ENCODE measurements around the gene PRELP. TPM values are rescaled to one million over a fixed set of nuclear protein-coding genes. Genes with fewer than 3 reads are reported as not detected.

PRELP gene
- total RNA-seq, result not detected

DNA sequence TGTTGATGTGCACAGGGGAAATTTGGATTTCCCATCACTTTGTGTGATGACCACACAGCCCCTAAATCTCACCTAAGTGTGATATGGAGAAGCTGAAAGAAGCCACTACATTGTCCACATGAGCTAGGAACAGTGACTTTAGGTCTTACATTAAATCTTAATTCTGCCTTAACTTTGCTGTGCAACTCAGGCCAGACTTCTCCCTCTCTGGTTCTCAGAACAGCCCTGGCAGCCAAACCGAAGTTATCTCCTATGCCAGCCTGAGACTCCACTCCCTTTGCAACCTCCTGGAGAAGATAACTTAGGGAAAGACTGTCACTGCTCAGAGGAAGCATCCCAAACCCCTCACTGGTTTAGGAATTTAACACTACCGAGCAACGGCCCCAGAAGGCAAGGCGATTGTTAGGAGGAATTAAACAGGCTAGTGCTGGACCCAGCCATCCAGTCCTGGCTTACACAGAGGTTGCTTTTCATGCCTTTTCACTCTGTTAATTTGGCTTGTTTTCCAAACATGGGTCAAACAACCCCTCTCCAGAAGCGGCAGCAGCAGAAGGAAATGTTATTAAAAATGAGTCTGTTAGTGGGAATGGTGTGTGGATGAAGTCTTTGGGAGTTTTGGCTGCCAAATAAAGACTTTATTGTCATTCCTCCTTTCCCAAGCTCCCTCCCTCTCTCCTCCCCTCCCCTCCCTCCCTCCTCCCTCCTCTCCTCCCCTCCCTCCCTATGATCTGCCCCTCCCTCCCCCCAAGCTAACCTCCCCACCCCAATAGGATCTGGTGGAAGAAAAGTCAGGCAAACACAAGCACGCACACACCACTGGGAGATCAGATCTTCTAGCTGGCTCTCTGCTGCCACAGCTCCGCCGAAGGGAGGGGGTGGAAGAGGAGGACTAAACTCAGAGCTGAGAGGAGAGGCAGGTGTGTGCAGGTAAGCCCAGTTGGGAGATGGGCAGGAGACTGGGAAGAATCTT lies at the start of gene PRELP:
PRELP (plus strand) TSS at position 795 of the 970 bp plus-strand sequence. CDS start 7,379 bp downstream, outside the sequence.
- no peaks in the 10 kb centered on the region for H3K4me1 Mint-ChIP-seq
- H3K9me3 Mint-ChIP-seq, result no peaks in the 10 kb centered on the region
- peaks cover 20% of the 10 kb centered on the region for H3K27me3 Mint-ChIP-seq
- no peak within 1 kb of the TSS for H3K27ac Mint-ChIP-seq
- ATAC-seq (replicated peaks), result no peak
- H3K4me3 Mint-ChIP-seq, result no peak within 1 kb of the TSS
- no peaks in the 10 kb centered on the region for H3K36me3 Mint-ChIP-seq (ENCODE audit: low read depth)

DNA sequence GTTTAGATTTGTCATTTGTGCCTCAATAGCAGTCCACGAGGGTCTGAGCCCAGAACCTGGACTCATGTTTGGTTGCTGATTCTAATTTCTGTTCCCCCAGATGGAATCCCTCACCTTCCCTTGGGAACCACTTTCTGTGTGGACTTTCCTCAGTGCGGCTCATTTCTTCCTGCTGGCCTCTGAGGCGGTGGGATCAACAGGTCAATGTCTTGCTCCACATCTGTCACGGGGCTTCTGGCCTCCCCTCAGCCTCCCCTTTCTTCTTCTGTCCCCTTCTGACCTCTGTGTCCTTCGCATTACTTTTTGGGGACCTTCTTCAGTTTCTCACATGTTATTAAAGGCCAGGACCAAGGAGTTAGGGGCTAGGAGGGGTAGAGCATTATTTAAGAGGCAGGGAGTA lies 49.2 kb upstream of the PRELP start:
- no peak for ATAC-seq (replicated peaks)
- Mint-ChIP-seq H3K4me1 (no peaks in the 10 kb centered on the region), H3K36me3 (ENCODE audit: low read depth) (no peaks in the 10 kb centered on the region), H3K4me3 (no peak overlapping the region), H3K27me3 (peaks cover 48% of the 10 kb centered on the region), H3K9me3 (no peaks in the 10 kb centered on the region), H3K27ac (no peak overlapping the region)

DNA sequence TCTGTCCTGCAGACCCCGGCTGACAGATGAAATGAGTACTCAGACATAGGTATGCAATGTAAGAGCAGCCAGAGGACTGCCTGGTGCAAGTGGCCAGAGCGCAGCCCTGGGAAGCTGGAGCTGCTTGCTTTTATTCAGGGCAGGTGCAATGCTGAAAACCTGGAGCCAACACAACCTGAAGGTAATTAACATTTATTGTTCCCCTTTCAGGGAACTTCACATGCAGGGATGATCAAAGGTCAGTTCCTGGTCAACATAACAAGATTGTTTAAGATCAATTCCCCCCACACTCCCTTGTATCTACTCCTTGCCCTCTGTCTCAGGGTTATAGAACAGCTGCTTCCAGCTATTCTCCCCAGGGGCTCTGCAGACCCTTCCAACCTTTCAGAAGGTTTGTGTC lies 48.7 kb upstream of the PRELP start:
- no peak for ATAC-seq (replicated peaks)
- Mint-ChIP-seq H3K27ac (no peak overlapping the region), H3K27me3 (peaks cover 46% of the 10 kb centered on the region), H3K4me3 (no peak overlapping the region), H3K4me1 (no peaks in the 10 kb centered on the region), H3K36me3 (ENCODE audit: low read depth) (no peaks in the 10 kb centered on the region), H3K9me3 (no peaks in the 10 kb centered on the region)

DNA sequence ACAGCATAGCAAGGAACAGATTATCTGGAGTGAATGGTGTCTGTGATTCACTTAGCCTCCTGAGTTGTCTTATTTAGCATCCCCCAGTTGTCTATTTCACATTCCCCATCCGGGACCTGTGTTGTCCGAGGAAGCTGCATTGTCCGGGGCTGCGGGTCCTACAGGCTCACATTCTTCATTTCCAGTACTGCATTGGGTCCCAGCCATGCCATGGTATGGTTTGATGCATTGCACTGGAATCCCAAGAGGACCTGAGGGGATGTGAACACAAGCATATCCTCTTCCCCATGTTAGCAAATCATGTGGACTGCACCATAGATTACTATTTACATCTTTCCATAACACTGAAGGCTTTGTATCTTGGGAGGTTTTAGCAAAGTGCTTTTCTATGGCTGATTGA lies 48.2 kb upstream of the PRELP start:
- H3K4me1 Mint-ChIP-seq, result no peaks in the 10 kb centered on the region

DNA sequence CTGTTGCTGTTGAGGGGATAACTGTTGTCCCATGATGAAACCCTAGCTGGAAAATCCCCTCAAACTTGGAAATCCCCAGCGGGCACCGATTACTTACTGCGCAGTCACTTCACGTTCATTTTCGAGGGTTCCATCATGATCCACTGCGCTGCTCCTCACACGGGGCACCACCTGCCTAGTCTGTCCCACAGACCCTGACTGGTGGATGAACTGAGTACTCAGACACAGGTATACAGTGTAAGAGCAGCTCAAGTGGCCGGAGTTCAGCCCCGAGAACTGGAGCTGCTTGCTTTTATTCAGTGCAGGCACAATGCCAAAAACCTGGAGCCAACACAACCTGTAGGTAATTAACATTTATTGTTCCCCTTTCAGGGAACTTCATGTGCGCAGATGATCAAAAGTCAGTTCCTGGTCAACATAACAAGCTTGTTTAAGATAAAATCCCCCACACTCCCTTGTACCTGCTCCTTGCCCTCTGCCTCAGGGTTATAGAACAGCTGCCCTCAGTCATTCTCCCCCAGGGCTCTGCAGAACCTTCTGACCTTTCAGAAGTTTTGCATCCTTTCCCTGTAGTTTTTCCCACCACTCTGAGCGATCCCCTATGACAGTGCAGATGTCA lies 46.5 kb upstream of the PRELP start:
- Mint-ChIP-seq H3K9me3 (no peaks in the 10 kb centered on the region), H3K36me3 (ENCODE audit: low read depth) (no peaks in the 10 kb centered on the region), H3K27ac (no peak overlapping the region), H3K4me3 (no peak overlapping the region), H3K4me1 (no peaks in the 10 kb centered on the region), H3K27me3 (peaks cover 45% of the 10 kb centered on the region)
- no peak for ATAC-seq (replicated peaks)

More for the DNA sequence above, 48.2 kb upstream of the PRELP start:
- Mint-ChIP-seq H3K27me3 (peaks cover 44% of the 10 kb centered on the region), H3K4me3 (no peak overlapping the region), H3K27ac (no peak overlapping the region), H3K9me3 (no peaks in the 10 kb centered on the region), H3K36me3 (ENCODE audit: low read depth) (no peaks in the 10 kb centered on the region)
- ATAC-seq (replicated peaks), result no peak

DNA sequence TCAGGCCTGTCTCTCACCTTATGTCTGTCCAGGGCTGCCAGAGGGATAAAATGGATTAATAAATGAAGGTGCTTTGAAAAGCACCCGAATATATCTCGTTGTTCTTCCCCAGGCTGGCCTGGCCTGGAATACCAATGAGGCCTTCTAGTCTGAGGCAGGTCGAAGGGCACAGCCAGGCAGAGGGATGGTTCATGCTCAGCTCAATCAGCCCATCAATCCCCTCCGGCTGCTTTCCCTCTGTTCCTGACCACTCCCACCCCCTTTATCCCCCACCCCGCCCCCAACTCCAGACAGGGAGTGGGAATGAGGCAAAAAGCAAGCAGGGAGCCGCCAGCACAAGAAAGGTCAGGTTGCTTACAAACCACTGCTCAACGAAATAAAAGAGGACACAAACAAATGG lies 40.0 kb upstream of the PRELP start:
- no peaks in the 10 kb centered on the region for H3K36me3 Mint-ChIP-seq (ENCODE audit: low read depth)
- no peaks in the 10 kb centered on the region for H3K4me1 Mint-ChIP-seq
- peaks cover 22% of the 10 kb centered on the region for H3K27me3 Mint-ChIP-seq
- H3K4me3 Mint-ChIP-seq, result no peak overlapping the region
- no peak overlapping the region for H3K27ac Mint-ChIP-seq
- ATAC-seq (replicated peaks), result no peak
- no peaks in the 10 kb centered on the region for H3K9me3 Mint-ChIP-seq

DNA sequence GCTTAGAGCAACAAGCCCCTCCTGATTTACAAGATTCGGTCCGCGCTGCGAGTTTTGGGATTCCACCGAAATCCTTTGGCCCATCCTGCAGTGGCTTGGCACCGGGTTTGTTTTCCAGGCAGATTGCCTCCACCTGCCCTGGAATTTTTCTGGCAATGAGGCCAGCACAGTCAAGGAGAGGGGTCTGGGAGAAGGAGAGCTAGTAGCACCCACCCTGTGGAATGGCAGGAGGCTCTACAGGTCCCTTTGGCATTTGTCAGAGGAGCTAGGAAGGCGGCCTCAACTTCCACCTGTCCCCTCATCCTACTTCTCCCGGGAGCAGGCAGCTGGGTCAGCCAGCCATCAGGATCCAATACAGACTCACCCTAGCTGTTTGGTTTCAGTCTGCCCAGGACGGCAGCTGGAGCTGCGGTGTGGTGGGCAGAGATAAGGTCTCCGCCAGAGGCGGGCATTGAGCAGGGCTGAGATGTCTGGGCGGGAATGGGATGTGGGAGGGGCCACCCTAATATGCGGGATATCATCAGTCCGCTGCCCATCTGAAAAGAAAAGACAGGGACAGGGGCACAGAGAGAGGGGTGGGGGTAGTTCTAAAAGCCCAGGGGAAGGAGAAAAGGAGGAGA lies 37.8 kb upstream of the PRELP start:
- no peaks in the 10 kb centered on the region for H3K4me1 Mint-ChIP-seq
- H3K36me3 Mint-ChIP-seq (ENCODE audit: low read depth), result no peaks in the 10 kb centered on the region
- H3K9me3 Mint-ChIP-seq, result no peaks in the 10 kb centered on the region
- no peak overlapping the region for H3K4me3 Mint-ChIP-seq
- ATAC-seq (replicated peaks), result no peak
- no peak overlapping the region for H3K27ac Mint-ChIP-seq
- H3K27me3 Mint-ChIP-seq, result peaks cover 22% of the 10 kb centered on the region

DNA sequence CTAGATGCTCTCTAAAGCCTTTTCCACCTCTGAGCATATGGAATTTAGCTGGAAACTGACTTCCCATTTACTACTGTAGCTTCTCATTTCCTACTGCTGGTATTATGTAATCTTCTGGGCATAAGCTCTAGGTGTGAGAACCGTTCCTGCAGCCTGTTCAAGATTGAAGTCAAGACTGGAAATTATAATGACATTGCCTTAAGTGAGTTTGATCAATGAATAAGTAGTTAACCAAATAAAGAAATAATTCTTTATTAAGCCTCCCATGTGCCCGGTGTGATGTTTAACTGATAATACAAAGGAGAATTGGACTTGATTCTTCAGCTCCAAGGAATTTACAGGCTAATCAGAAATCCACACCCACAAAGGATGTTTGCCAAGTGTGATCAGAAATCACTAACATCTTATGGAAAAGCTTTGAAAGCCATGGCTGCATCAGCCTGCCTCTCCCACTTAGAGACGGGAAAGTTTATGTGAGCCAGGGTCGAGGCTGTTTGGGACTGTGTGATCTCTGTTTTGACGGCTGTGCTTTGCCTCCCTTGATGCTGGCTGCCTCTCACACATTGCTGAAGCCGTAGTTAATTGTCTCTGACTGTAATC lies 36.4 kb upstream of the PRELP start:
- ATAC-seq (replicated peaks), result no peak
- no peak overlapping the region for H3K27ac Mint-ChIP-seq
- H3K36me3 Mint-ChIP-seq (ENCODE audit: low read depth), result no peaks in the 10 kb centered on the region
- H3K4me3 Mint-ChIP-seq, result no peak overlapping the region
- no peaks in the 10 kb centered on the region for H3K9me3 Mint-ChIP-seq
- H3K4me1 Mint-ChIP-seq, result no peaks in the 10 kb centered on the region
- H3K27me3 Mint-ChIP-seq, result peaks cover 14% of the 10 kb centered on the region

DNA sequence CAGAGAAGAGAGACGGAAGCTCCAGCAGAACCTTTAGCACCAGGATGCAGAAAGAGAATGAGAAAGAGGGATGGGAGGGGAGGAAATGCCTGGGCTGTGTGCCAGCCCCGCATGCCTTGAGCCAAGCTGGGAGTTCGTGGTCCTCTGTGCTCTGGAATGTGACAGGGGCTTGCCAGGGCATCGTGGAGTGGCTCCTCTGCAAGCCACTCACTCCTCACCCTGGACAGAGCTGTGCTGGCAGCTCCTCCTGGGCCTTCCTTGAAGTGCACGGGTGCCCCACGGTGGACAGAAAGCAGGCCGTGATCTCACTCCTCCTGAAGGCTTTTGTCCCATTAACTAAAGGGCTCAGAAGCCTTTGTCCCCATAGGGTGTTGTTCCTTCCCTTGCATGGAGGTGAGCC lies 34.8 kb upstream of the PRELP start:
- Mint-ChIP-seq H3K27ac (no peak overlapping the region), H3K4me3 (no peak overlapping the region), H3K9me3 (peaks cover 5% of the 10 kb centered on the region), H3K36me3 (ENCODE audit: low read depth) (no peaks in the 10 kb centered on the region), H3K27me3 (peaks cover 15% of the 10 kb centered on the region), H3K4me1 (no peaks in the 10 kb centered on the region)
- no peak for ATAC-seq (replicated peaks)

DNA sequence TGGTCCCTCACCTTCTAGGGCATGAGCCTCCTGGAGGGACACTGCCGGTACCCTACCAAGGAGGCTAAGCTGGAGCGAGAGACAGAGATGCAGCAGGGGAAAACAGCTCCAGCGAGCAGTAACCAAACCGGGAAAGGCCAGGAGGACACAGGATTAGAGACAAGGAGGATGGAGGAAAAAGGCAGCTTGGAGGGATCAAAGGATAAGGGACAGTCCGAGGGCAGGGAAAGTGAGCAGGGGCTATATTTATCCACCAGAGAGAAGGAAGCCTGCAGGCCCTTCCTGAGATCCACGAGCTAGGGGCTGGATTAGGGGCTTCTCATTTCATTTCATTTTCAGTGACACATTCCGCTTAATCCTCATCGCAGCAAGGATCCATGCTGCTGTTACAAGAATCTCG lies 33.8 kb upstream of the PRELP start:
- no peak for ATAC-seq (replicated peaks)
- H3K4me3 Mint-ChIP-seq, result no peak overlapping the region
- no peak overlapping the region for H3K27ac Mint-ChIP-seq
- H3K9me3 Mint-ChIP-seq, result peaks cover 5% of the 10 kb centered on the region
- no peaks in the 10 kb centered on the region for H3K4me1 Mint-ChIP-seq
- H3K27me3 Mint-ChIP-seq, result peaks cover 15% of the 10 kb centered on the region
- no peaks in the 10 kb centered on the region for H3K36me3 Mint-ChIP-seq (ENCODE audit: low read depth)

DNA sequence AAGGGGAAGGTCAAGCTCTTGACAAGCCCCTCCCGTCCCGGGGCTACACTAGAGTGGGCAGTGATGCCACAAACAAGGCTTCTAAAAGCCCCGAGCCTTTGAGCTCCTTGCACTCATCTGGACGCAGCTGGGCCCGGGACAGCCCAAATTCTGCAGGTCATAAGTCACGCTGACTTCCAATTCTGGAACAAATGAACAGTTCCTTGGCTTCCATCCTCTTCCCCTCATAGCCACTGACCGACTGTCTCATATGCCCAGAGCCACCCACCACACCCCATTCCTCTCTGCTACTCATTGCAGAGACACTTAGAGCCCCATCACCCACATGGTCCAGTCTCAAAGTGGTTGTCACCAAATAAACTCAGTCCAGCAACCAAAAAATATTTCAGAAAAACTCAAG lies 32.8 kb upstream of the PRELP start:
- no peak overlapping the region for H3K4me3 Mint-ChIP-seq
- H3K27me3 Mint-ChIP-seq, result peaks cover 15% of the 10 kb centered on the region
- peaks cover 5% of the 10 kb centered on the region for H3K9me3 Mint-ChIP-seq
- no peaks in the 10 kb centered on the region for H3K4me1 Mint-ChIP-seq
- no peaks in the 10 kb centered on the region for H3K36me3 Mint-ChIP-seq (ENCODE audit: low read depth)
- H3K27ac Mint-ChIP-seq, result no peak overlapping the region
- no peak for ATAC-seq (replicated peaks)

DNA sequence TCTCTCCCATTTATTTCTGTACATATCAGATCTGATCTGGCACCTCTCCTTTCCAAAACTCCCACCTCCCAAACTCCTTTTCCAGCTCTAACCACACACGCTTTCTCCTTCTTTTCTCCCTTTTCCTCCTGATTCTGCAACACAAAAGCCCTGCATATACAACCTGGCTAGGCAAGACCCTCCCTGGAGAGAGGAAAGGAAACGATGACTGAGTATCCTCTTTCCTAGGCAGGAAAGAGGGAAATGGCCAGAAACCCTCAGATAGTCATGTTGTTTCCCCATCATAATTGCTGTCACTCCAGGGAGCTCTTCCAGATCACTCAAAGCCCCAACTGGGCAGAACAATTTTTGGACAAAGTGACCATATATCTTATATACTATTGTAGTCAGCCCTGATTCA lies 32.3 kb upstream of the PRELP start:
- Mint-ChIP-seq H3K27me3 (peaks cover 15% of the 10 kb centered on the region), H3K36me3 (ENCODE audit: low read depth) (no peaks in the 10 kb centered on the region), H3K4me1 (no peaks in the 10 kb centered on the region), H3K4me3 (no peak overlapping the region), H3K9me3 (peaks cover 5% of the 10 kb centered on the region), H3K27ac (no peak overlapping the region)
- ATAC-seq (replicated peaks), result no peak

DNA sequence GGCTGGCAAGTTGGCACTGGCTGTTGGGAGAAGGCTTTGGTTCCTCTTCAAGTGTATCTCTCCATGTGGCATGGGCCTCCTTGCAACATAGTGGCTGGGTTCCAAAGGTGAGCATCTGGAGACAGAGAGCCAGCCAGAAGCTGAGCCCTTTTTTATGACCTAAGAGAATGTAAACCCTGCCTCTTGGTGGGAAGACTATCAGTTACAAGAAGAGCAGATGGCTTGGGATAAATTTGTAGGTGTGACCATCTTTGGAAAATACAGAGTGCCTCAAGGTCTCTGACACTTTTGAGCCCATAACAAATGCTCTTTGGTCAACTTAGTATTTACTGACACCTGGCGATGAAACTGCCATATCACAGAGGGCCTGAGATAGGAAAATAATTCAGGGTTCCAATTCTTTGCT lies 31.4 kb upstream of the PRELP start:
- no peaks in the 10 kb centered on the region for H3K4me1 Mint-ChIP-seq
- no peak for ATAC-seq (replicated peaks)
- peaks cover 19% of the 10 kb centered on the region for H3K27me3 Mint-ChIP-seq
- no peaks in the 10 kb centered on the region for H3K36me3 Mint-ChIP-seq (ENCODE audit: low read depth)
- peaks cover 5% of the 10 kb centered on the region for H3K9me3 Mint-ChIP-seq
- H3K27ac Mint-ChIP-seq, result no peak overlapping the region
- H3K4me3 Mint-ChIP-seq, result no peak overlapping the region

DNA sequence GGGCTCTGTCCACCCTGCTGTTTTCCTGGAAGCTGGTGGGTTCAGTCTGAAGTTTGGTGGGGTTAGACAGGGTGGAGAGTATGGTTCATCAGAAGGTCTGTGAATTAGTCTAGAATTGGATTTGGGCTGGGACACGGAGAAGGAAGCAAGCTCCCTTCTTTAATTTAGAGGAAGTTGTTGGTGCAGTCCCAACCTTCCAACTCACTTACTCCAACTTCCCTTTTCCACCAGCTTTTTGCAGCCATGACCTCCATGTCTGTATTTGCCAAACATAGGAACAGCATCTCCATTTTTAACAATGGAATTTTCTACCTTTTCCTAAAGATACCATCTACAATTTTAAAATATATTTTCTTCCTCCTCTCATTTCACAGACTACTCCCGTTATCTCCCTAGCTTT lies 28.5 kb upstream of the PRELP start:
- ATAC-seq (replicated peaks), result no peak
- peaks cover 5% of the 10 kb centered on the region for H3K9me3 Mint-ChIP-seq
- H3K4me1 Mint-ChIP-seq, result no peaks in the 10 kb centered on the region
- H3K36me3 Mint-ChIP-seq (ENCODE audit: low read depth), result no peaks in the 10 kb centered on the region
- peaks cover 31% of the 10 kb centered on the region for H3K27me3 Mint-ChIP-seq
- H3K4me3 Mint-ChIP-seq, result no peak overlapping the region
- no peak overlapping the region for H3K27ac Mint-ChIP-seq
